Subcutaneous preadipocyte (primary cell): Measurements from ENCODE around the gene BTLA. TPM values are rescaled to one million over a fixed set of nuclear protein-coding genes. Genes with fewer than 3 reads are reported as not detected.

ENCODE experiments used
- total RNA-seq: library from RNA; depleted of rRNA; stranded (reverse); fragments of >200 nt; gene quantifications from 2 replicates; pipeline ENCODE4 v1.2.3, GENCODE V29; 2012

The BTLA gene
- total RNA-seq: not detected in 2 replicates

DNA sequence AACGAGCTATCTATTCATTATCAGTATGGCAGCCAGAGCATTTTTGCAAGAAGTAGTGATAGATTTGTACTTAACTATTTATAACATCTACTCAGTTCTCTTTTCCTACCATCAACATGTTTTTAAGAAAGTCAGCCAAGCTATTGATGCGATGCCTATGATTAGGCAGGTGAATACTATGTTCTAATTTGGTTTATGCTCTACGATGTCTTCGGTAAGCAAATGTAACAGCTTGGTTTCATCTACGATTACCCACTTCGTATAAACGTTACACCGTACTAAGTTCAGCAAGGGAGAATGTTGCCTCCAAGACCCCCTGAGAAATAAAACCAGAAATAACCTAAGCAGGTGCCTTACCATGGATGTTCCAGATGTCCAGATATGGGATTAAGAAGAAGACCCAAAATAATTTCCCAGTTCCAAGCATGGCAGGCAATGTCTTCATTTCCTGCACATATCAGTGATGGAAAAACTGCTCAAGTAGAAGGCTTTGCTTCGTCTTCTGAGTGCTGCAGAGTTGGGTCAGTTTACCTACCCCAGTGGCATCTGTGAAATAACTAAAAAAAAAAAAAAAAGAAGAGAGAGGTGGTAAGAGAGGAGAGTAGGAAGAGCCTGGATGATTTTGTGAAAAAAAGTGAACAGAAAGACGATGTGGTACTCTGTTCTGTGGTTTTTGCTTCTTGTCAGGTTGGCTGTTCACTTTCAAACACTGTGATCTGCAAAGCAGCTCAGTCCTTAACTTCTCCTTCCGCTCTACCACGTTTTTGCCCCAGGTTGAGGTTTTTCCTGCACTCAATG is at the start of gene BTLA:
BTLA (minus strand) TSS at position 559 of the 798 bp plus-strand sequence; CDS start at position 445, 114 bp downstream.

Other genes starting within 250 kb of the BTLA start
- under 0.01 TPM in 1 of 2 replicates, not detected in the other for gene SLC9C1, start 205.3 kb downstream of the BTLA start, total RNA-seq
- gene CD200, start 166.3 kb downstream of the BTLA start, total RNA-seq: not detected in 2 replicates
- 68.0 and 76.8 TPM in 2 replicates for gene ATG3, start 62.5 kb upstream of the BTLA start, total RNA-seq
- gene SLC35A5, start 62.6 kb upstream of the BTLA start, total RNA-seq: 27.6 and 28.3 TPM in 2 replicates
- gene CCDC80, start 141.7 kb upstream of the BTLA start, total RNA-seq: 70.4 and 87.8 TPM in 2 replicates